ENCODE data around the gene NDST1.

- TF ChIP-seq CTCF (IDR thresholded peaks at IDR 0.05; ENCODE audit: insufficient read depth, low read depth, low read length) (no peak), EZH2 (IDR thresholded peaks at IDR 0.05; ENCODE audit: insufficient read depth, low read length) (no peak)
Observed at GRCh38 chr5:150498501-150498900, 9.4 kb upstream of the NDST1 start.

All from astrocyte (in vitro differentiated cells and primary cell).